H9 (cell line): ENCODE results near the gene YIPF4. TPM values are rescaled to one million over a fixed set of nuclear protein-coding genes. Genes with fewer than 3 reads are reported as not detected.
"Not testable (repeated sequence)": the region's sequence is repeated elsewhere in the genome, so short reads cannot be mapped to it uniquely, and the experiment has no call there.

ENCODE experiments used
- DNase-seq: peaks from one replicate; pipeline ENCODE4 v3.0.0-alpha.2; 2017
- H2AFZ ChIP-seq: one replicate; pipeline ENCODE4 v1.6.1; 2013; ENCODE audit warnings: mild to moderate bottlenecking, low read length, control low read depth, moderate library complexity
- H2AK5ac ChIP-seq: 2 replicates; pipeline ENCODE4 v1.6.1; 2013; ENCODE audit warnings: low read length, control low read depth, mixed read lengths; ENCODE audit not compliant: insufficient read length
- H2BK120ac ChIP-seq: one replicate; pipeline ENCODE4 v1.6.1; 2013; ENCODE audit warnings: low read depth, mild to moderate bottlenecking, low read length, control low read depth, inconsistent platforms; ENCODE audit not compliant: poor library complexity, severe bottlenecking
- H2BK12ac ChIP-seq: 2 replicates; pipeline ENCODE4 v1.6.1; 2013; ENCODE audit warnings: low read length, control low read depth, mixed read lengths, low read depth; ENCODE audit not compliant: insufficient read length
- H2BK15ac ChIP-seq: 2 replicates; pipeline ENCODE4 v1.6.1; 2013; ENCODE audit warnings: low read depth, low read length, control low read depth
- H2BK20ac ChIP-seq: one replicate; pipeline ENCODE4 v1.6.1; 2013; ENCODE audit warnings: low read depth, mild to moderate bottlenecking, low read length, control low read depth, inconsistent platforms; ENCODE audit not compliant: poor library complexity, severe bottlenecking
- H2BK5ac ChIP-seq: 2 replicates; pipeline ENCODE4 v1.6.1; 2013; ENCODE audit warnings: low read length, control low read depth, mixed read lengths; ENCODE audit not compliant: insufficient read length
- H3K14ac ChIP-seq: 2 replicates; pipeline ENCODE4 v1.6.1; 2013; ENCODE audit warnings: low read length, control low read depth; ENCODE audit not compliant: insufficient read depth
- H3K18ac ChIP-seq: 2 replicates; pipeline ENCODE4 v1.6.1; 2013; ENCODE audit warnings: low read depth, mild to moderate bottlenecking, mixed read lengths, low read length, control low read depth; ENCODE audit not compliant: insufficient read length
- H3K23ac ChIP-seq: 2 replicates; pipeline ENCODE4 v1.6.1; 2013; ENCODE audit warnings: low read length, control low read depth, mixed read lengths, low read depth; ENCODE audit not compliant: insufficient read length
- H3K23me2 ChIP-seq: 2 replicates; pipeline ENCODE4 v1.6.1; 2013; ENCODE audit warnings: low read depth, mild to moderate bottlenecking, mixed read lengths, low read length, control low read depth; ENCODE audit not compliant: insufficient read length, poor library complexity, severe bottlenecking
- H3K27ac ChIP-seq: 2 replicates; pipeline ENCODE4 v1.5.1; 2013; ENCODE audit warnings: low read length, control low read depth, mixed read lengths, low read depth; ENCODE audit not compliant: insufficient read length
- H3K27me3 ChIP-seq: 2 replicates; pipeline ENCODE4 v1.6.1; 2013; ENCODE audit warnings: low read length, control low read depth, inconsistent platforms; ENCODE audit not compliant: insufficient read depth
- H3K4ac ChIP-seq: 2 replicates; pipeline ENCODE4 v1.6.1; 2013; ENCODE audit warnings: low read depth, mild to moderate bottlenecking, control low read depth, inconsistent platforms, low read length, moderate library complexity
- H3K4me1 ChIP-seq: 2 replicates; pipeline ENCODE4 v1.6.1; 2013; ENCODE audit warnings: low read length, control low read depth, inconsistent platforms; ENCODE audit not compliant: insufficient read depth
- H3K4me2 ChIP-seq: 2 replicates; pipeline ENCODE4 v1.6.1; 2013; ENCODE audit warnings: low read length, control low read depth, mixed read lengths; ENCODE audit not compliant: insufficient read length, insufficient read depth
- H3K56ac ChIP-seq: 2 replicates; pipeline ENCODE4 v1.6.1; 2013; ENCODE audit warnings: low read depth, mild to moderate bottlenecking, mixed read lengths, low read length, control low read depth; ENCODE audit not compliant: insufficient read length
- H3K79me1 ChIP-seq: 2 replicates; pipeline ENCODE4 v1.6.1; 2013; ENCODE audit warnings: low read depth, mild to moderate bottlenecking, moderate library complexity, low read length, control low read depth, inconsistent platforms; ENCODE audit not compliant: insufficient read depth, poor library complexity, severe bottlenecking
- H3K79me2 ChIP-seq: 2 replicates; pipeline ENCODE4 v1.6.1; 2013; ENCODE audit warnings: low read length, control low read depth, inconsistent platforms; ENCODE audit not compliant: insufficient read depth
- H3K9ac ChIP-seq: 2 replicates; pipeline ENCODE4 v1.6.1; 2013; ENCODE audit warnings: low read length, control low read depth, mixed read lengths; ENCODE audit not compliant: insufficient read length; ENCODE audit errors: extremely low read depth
- H3K9me3 ChIP-seq: one replicate; pipeline ENCODE4 v1.6.1; 2013; ENCODE audit warnings: low read depth, low read length, inconsistent platforms; ENCODE audit not compliant: control insufficient read depth
- H3T11ph ChIP-seq: one replicate; pipeline ENCODE4 v1.6.1; 2013; ENCODE audit warnings: mild to moderate bottlenecking, low read length, control low read depth, inconsistent platforms
- H4K20me1 ChIP-seq: one replicate; pipeline ENCODE4 v1.6.1; 2013; ENCODE audit not compliant: control insufficient read depth, insufficient read length, insufficient read depth
- H4K5ac ChIP-seq: 2 replicates; pipeline ENCODE4 v1.6.1; 2013; ENCODE audit warnings: low read depth, mild to moderate bottlenecking, mixed read lengths, low read length, control low read depth; ENCODE audit not compliant: insufficient read length
- H4K8ac ChIP-seq: replicated peaks from 2 replicates; pipeline ENCODE4 v1.6.1; 2013; ENCODE audit warnings: low read length, control low read depth, mixed read lengths, low read depth; ENCODE audit not compliant: insufficient read length
- H4K91ac ChIP-seq: 2 replicates; pipeline ENCODE4 v1.6.1; 2013; ENCODE audit warnings: low read depth, mild to moderate bottlenecking, moderate library complexity, mixed read lengths, low read length, control low read depth; ENCODE audit not compliant: insufficient read length
- H3K27ac Mint-ChIP-seq, 3 experiments: 2 replicates in 2 of 3; 3 replicates in 1 of 3; pipeline ENCODE4 v1.8.0; 2020 to 2021; ENCODE audit warnings: mixed read lengths in 3 of 3, mild to moderate bottlenecking in 1 of 3, moderate library complexity in 1 of 3
- H3K27me3 Mint-ChIP-seq: 2 replicates; pipeline ENCODE4 v1.8.0; 2021; ENCODE audit warnings: low read depth, mild to moderate bottlenecking, moderate library complexity, mixed read lengths
- H3K36me3 Mint-ChIP-seq, 3 experiments: 2 replicates in 2 of 3; 3 replicates in 1 of 3; pipeline ENCODE4 v1.8.0; 2020 to 2021; ENCODE audit warnings: low read depth in 3 of 3, mixed read lengths in 3 of 3; ENCODE audit not compliant: insufficient read depth in 1 of 3
- H3K4me1 Mint-ChIP-seq, 2 experiments: 2 replicates each; pipeline ENCODE4 v1.8.0; 2020; ENCODE audit warnings: mixed read lengths in 2 of 2
- H3K4me3 Mint-ChIP-seq, 2 experiments: 2 replicates in 1 of 2; 3 replicates in 1 of 2; pipeline ENCODE4 v1.8.0; 2020 to 2021; ENCODE audit warnings: mild to moderate bottlenecking in 2 of 2, mixed read lengths in 2 of 2, moderate library complexity in 1 of 2
- H3K9me3 Mint-ChIP-seq, 2 experiments: 2 replicates in 1 of 2; 3 replicates in 1 of 2; pipeline ENCODE4 v1.8.0; 2020; ENCODE audit warnings: mild to moderate bottlenecking in 2 of 2, mixed read lengths in 2 of 2, moderate library complexity in 1 of 2
- CTCF ChIP-seq: fragments of 200-600 bp; sonication (generic); conservative IDR thresholded peaks from 3 replicates; pipeline ENCODE4 v1.8.0; 2021; ENCODE audit warnings: antibody characterized with exemption, mild to moderate bottlenecking
- WGBS: extraction: QIAGEN DNeasy Blood & Tissue Kit; methylation state at CpG from one replicate; pipeline ENCODE4 v1.1.7; 2013; ENCODE audit warnings: missing lambda C conversion rate, low lambda C conversion rate, mixed read lengths; ENCODE audit not compliant: insufficient read length; ENCODE audit errors: extremely low coverage; 5-methylcytosine and 5-hydroxymethylcytosine counted together
- total RNA-seq: library from RNA; stranded (reverse); gene quantifications from 2 replicates; pipeline ENCODE4 v1.2.1, GENCODE V29; 2021

YIPF4 gene
- total RNA-seq, 1 experiment from 2014 or later: 26.2 TPM

GRCh38 chr2:32274289-32274688 is 3.4 kb upstream of the YIPF4 start:
- H4K5ac ChIP-seq: no peak overlapping the region
- no peak overlapping the region for H3K9ac ChIP-seq
- H3K56ac ChIP-seq: no peak overlapping the region
- H3K79me1 ChIP-seq: no peaks in the 10 kb centered on the region
- H2BK20ac ChIP-seq: no peak overlapping the region
- H3T11ph ChIP-seq: no peak overlapping the region
- no peaks in the 10 kb centered on the region for H4K20me1 ChIP-seq
- H2BK12ac ChIP-seq: no peak overlapping the region
- no peaks in the 10 kb centered on the region for H3K27me3 ChIP-seq
- no peak overlapping the region for H4K8ac ChIP-seq
- H3K9me3 Mint-ChIP-seq: no peaks in the 10 kb centered on the region
- no peak overlapping the region for H3K23ac ChIP-seq
- no peak overlapping the region for H2AK5ac ChIP-seq
- H3K4me3 Mint-ChIP-seq: no peak overlapping the region
- no peak for TF ChIP-seq CTCF
- no peaks in the 10 kb centered on the region for H3K4me1 ChIP-seq
- H2BK120ac ChIP-seq: no peak overlapping the region
- peaks cover 5 to 8% of the 10 kb centered on the region in 2 experiments; a peak in 3 of 4 replicates for H3K4me1 Mint-ChIP-seq
- WGBS: no CpG with 5 or more reads among the region's 2 CpGs
- no peaks in the 10 kb centered on the region for H3K23me2 ChIP-seq
- no peak overlapping the region for H3K27ac ChIP-seq
- no peak overlapping the region for H3K4me2 ChIP-seq
- no peak overlapping the region for H3K18ac ChIP-seq
- peaks cover 27% of the 10 kb centered on the region for H3K27me3 Mint-ChIP-seq
- DNase-seq: no peak
- H2BK5ac ChIP-seq: no peak overlapping the region
- no peaks in the 10 kb centered on the region; the same call in 1 of the 2 replicates for H3K79me2 ChIP-seq
- no peak overlapping the region for H4K91ac ChIP-seq
- H2BK15ac ChIP-seq: no peak overlapping the region
- H3K9me3 ChIP-seq: no peaks in the 10 kb centered on the region
- H3K36me3 Mint-ChIP-seq: no peaks in the 10 kb centered on the region; a peak in 1 of 7 replicates
- H3K14ac ChIP-seq: no peak overlapping the region
- no peak overlapping the region for H3K4ac ChIP-seq
- H3K27ac Mint-ChIP-seq: no peak overlapping the region
- no peak overlapping the region for H2AFZ ChIP-seq

- H2BK20ac ChIP-seq, H3K4me3 Mint-ChIP-seq, H3K9me3 Mint-ChIP-seq, H2AK5ac ChIP-seq, H3T11ph ChIP-seq, H3K14ac ChIP-seq, H2AFZ ChIP-seq, H3K9me3 ChIP-seq, H3K79me1 ChIP-seq, H3K79me2 ChIP-seq, H4K91ac ChIP-seq, H3K18ac ChIP-seq, H2BK120ac ChIP-seq, H3K4me1 Mint-ChIP-seq, H4K20me1 ChIP-seq, H3K9ac ChIP-seq, H4K5ac ChIP-seq, H3K27ac Mint-ChIP-seq, H2BK15ac ChIP-seq, H3K27me3 ChIP-seq, H3K4me1 ChIP-seq, H3K27ac ChIP-seq, H3K23me2 ChIP-seq, H2BK12ac ChIP-seq, H4K8ac ChIP-seq, H3K4me2 ChIP-seq, H3K4ac ChIP-seq, H3K23ac ChIP-seq, DNase-seq, H2BK5ac ChIP-seq, H3K36me3 Mint-ChIP-seq, H3K56ac ChIP-seq: not testable (repeated sequence)
- no CpG with 5 or more reads among the region's 7 CpGs for WGBS
- H3K27me3 Mint-ChIP-seq: peaks cover 22% of the 10 kb centered on the region
These were observed 1.9 kb upstream of the YIPF4 start for GRCh38 chr2:32275790-32276189.
